GM12872 (cell line): ENCODE results near the gene ATP13A2.

Experiments used
- CTCF ChIP-seq: IDR thresholded peaks from 3 replicates; pipeline ENCODE4 v1.5.1; 2011; ENCODE audit warnings: low read depth, mild to moderate bottlenecking, low read length, moderate library complexity; ENCODE audit not compliant: insufficient read depth

The ATP13A2 gene

GRCh38 chr1:17028662-17029188 lies 17.0 kb upstream of the ATP13A2 start:
- TF ChIP-seq CTCF, result no peak

- TF ChIP-seq CTCF, result no peak
Measured at GRCh38 chr1:17027900-17028299, 16.2 kb upstream of the ATP13A2 start.

- TF ChIP-seq CTCF, result no peak
Measured at GRCh38 chr1:17027403-17027802, 15.7 kb upstream of the ATP13A2 start.

DNA sequence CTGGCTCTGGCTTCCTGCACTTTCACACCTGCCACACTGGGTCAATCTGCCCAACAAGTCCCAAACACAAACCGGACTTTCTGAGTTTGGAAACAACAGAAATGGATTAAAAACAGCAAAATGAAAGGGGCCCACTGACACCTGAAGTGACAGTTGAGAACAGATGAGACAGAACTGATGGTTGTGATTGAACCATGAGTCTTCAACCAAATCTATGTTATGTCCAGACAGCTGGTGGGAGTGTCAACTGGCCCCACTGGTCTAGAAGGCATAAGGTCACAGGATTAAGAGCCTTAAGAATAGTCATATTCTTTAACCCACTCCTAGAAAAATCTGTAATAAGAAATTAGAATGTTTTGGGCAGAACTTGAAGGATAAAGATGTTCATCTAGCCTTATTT lies 13.0 kb upstream of the ATP13A2 start:
- TF ChIP-seq CTCF, result no peak

- peak; percentile 50; the same call in 2 of the 3 replicates for TF ChIP-seq CTCF
Measured at GRCh38 chr1:17023573-17023972, 11.8 kb upstream of the ATP13A2 start.

- TF ChIP-seq CTCF, result no peak
Measured at GRCh38 chr1:17023102-17023501, 11.4 kb upstream of the ATP13A2 start.

- no peak for TF ChIP-seq CTCF
Measured at GRCh38 chr1:17021896-17022295, 10.2 kb upstream of the ATP13A2 start.
